SU-DHL-6 (cell line): ENCODE results near the gene FBLN5.

Experiments used
- EZH2phosphoT487 ChIP-seq: fragments of 200-600 bp; sonication (generic), shearing (Covaris generic); conservative IDR thresholded peaks from 2 replicates; pipeline ENCODE4 v1.6.1; 2018; ENCODE audit warnings: mild to moderate bottlenecking, antibody characterized with exemption, low read length, moderate library complexity, mixed read lengths
- TF ChIP-seq, protein P1 (sequence below): fragments of 200-600 bp; sonication (generic); IDR thresholded peaks from one replicate; pipeline ENCODE4 v1.5.1; 2017; ENCODE audit warnings: antibody characterized with exemption, mild to moderate bottlenecking, low read length, moderate library complexity; ENCODE audit not compliant: insufficient read depth, poor library complexity, severe bottlenecking

DNA sequence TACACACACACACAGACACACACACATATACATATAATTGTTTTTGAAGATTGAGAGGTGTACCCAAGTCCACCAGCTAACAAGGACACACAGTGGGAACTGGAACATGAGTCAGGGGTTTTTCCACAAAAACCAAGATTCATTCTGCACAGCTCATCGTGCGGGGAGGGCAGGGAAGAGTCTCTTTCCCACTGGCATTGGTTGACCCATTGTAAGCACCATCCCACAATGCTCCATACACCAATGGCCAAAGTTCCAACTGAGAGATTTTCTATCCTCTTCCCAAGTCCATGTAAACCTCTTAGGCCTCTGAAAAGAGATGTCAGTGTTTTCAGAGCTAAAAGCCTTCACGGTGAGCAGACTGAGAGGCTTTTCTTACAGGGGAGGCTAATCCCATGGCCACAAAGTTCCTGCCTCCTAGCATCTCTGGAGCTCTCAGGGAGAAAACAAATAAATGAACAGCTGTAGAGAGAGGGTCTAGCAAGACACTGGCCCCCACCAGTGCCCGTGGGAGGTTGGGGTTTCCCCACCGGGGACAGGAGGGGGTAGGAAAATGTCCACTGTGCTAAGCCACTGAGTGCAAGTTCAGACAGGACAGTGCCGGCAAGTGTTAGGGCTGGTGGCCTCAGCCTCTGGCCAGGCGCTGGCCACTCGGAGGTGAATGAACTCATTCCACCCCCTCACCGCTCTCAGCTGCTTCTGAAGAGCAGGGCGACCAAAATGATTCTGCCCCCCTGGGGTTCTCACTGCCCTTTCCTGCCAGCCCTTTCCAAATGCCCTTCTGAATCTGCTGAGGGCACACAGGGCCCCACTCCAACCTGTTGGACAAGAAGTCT lies 58.6 kb downstream of the FBLN5 start:
- TF ChIP-seq, protein P1, sequence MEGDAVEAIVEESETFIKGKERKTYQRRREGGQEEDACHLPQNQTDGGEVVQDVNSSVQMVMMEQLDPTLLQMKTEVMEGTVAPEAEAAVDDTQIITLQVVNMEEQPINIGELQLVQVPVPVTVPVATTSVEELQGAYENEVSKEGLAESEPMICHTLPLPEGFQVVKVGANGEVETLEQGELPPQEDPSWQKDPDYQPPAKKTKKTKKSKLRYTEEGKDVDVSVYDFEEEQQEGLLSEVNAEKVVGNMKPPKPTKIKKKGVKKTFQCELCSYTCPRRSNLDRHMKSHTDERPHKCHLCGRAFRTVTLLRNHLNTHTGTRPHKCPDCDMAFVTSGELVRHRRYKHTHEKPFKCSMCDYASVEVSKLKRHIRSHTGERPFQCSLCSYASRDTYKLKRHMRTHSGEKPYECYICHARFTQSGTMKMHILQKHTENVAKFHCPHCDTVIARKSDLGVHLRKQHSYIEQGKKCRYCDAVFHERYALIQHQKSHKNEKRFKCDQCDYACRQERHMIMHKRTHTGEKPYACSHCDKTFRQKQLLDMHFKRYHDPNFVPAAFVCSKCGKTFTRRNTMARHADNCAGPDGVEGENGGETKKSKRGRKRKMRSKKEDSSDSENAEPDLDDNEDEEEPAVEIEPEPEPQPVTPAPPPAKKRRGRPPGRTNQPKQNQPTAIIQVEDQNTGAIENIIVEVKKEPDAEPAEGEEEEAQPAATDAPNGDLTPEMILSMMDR: no peak
- no peak for TF ChIP-seq EZH2phosphoT487
